GM21381 (cell line): ENCODE results near the gene LGALS9.
"Not testable (repeated sequence)": the region's sequence is repeated elsewhere in the genome, so short reads cannot be mapped to it uniquely, and the experiment has no call there.

Experiments
- ATAC-seq: cut with Tn5 transposase; IDR thresholded peaks from one replicate; pipeline ENCODE4 v1.9.1; 2021; ENCODE audit warnings: mild to moderate bottlenecking, moderate library complexity; ENCODE audit not compliant: unreplicated experiment

Gene LGALS9

DNA sequence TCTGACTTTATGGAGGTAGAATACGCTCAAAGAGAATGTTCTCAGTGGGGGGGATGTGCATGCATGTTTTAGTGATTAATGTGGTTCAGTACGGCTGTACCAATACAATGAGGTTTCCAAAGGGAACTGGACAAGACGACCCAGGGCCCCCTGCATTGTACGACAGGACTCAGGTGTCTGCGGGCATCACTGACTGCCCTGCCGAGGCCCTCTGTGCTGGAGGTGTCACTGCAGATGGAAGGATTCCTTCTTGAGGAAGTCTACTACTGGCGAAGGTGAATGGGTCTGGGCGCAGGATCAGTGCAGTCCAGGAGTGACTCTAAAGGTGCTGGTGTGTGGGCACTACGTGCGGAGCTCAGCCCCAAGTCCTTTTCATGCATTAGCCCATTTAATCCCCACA is 3.5 kb upstream of the LGALS9 start:
- no peak for ATAC-seq

DNA sequence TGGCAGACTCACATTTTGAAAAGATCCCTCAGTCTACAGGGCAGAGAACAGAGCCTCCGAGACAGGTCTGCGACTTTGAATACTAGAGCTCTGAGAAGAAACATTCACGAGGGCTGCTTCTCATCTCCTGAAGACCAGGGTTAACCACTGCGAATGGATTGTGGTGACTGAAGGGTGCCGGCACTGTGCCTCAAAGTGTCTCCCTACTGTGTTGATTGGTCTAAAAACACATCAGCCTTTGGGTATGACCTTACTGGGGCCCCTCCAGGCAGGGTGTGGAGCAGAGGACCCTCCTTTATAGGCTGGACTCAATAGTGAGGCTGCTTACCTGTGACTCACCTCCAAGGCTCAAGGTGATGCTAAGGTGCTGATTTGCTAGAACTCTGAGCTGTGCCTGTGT is 2.6 kb upstream of the LGALS9 start:
- no peak for ATAC-seq

DNA sequence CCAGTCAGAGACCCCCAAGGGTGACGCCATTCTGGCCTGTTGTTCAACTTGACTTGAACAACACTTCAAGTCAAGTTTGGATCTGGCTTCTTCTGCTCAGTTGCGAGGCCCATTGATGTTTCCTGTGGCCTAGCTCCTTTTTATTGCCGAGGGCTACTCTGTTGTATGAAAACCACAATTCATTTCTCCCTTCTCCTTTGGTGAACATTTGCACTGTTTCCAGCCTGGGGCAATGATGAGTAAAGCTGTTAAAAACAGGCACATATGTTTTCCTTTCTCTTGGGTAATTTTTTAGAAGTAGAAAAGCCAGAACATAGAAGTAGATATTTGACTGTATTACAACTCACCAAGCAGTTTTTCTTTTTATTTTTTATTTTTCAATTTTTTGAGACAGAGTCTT is 1.7 kb upstream of the LGALS9 start:
- not testable (repeated sequence) for ATAC-seq

DNA sequence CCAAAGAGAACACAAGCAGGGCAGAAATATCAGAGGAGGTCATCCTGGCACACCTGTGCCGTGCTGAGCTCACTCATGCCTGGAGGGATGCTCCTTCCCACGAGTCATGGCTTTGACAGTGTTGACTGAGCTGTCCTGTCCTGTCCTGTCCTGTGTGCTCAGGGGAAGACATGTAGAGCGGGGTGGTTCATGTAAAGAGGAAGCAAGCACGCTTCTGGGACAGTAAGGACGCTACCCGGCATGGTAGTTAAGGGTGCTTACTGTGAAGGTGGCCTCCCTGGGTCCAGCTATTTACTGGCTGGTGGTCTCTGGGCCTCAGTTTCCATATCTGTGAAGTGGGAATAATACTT is 398 bp downstream of the LGALS9 start:
- peak; percentile 34 for ATAC-seq

DNA sequence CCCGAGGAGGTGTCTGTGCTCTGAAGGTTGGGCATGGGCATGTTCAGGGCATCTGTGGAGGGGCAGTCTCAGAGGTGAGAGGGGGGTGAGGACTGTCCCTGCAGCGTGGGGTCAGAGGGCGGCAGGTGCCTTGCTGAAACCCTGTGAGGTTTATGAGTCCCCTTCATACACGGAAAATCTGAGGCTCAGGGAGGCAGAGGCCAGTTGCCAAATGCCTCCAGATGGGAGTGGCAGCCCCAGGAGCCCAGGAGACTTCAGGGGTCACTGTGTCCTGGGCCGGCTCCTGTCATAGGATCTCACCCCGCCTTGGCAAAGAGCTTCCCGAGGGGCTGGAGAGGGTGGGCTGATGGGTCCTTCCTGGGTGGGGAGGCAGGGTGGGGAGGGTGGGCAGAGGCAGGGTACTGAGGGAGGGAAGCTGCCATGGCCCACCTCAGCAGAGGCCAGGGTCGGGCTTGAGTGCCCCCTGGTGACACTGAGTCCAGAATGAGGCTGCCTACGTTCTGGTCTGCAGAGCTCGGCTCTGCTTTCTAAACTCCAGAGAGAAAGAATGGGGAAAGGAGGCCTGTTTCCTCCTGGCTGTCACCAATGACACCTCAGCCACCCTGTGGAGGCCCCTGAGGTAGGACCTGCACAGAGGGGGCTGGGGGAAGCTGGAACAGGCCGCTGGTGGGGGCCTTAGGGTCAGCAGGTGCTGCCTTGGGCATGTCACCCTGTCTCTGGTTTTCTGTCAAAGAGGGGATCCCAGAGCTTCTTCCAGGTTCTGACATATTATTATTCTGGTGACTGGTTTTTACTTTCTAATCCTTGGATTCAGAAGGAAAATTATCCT is 1.1 kb downstream of the LGALS9 start:
- no peak for ATAC-seq

DNA sequence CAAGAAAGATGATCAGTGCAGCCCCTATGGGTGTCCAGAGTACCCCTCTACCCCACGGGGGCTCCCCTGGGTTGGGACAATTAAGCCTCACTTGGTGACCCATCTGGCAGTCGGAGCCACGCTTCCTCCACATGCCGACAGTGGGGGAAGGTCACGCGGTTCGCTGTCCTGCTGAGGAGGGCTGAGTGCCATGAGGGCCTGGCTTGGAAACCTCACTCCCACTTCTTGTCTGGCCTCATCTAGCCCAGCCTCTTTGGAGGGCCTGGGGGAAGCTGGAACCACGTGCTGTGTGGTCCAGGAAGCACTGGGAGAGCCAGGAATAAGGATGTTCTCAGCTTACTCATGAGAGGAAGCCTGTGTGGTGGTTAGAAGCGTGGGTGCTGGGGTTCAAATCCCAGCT is 1.8 kb downstream of the LGALS9 start:
- ATAC-seq = not testable (repeated sequence)

DNA sequence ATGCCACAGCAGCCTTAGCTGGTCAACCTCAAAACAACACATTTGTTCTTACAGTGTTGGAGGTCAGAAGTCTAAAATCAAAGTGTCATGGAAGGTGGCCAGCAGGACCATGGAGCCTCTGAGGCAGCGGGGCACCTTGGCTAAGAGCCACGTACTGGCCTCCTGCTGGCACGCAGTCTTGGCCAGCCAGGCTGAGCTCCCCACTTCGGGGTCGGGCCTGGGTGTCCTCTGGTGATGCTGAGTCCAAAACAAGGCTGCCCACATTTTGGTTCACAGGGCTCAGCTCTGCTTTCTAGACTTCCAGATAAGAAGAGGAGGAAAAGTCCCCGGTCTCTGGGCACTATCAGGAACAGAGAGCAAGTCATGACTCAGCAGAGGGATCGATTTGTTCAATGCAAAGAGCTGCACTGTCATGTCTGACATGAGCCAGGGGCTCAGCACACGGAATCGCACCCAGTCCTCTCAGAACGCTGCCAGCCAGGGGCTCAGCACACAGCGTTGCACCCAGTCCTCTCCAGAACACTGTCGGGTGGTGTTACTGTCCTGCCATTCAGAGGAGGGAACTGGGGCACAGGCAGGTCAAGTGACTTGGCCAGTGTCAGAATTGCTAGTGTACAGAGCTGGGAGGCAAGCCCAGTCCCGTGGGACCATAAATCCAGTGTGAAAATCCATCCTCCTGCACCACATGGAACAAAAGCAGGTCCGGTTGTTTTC is 2.5 kb downstream of the LGALS9 start:
- no peak for ATAC-seq

DNA sequence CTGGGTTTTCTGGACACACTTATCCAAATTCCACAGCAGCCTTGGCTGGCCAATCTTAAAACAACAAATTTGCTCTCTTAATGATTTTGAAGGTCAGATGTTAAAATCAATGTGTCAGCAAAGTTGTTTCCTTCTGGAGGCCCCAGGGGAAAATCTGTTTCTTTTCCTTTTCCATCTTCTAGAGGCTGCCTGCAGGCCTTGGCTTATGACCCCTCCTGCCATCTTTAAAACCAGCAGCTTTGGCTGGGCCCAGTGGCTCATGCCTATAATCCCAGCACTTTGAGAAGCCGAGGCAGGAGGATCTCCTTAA is 3.0 kb downstream of the LGALS9 start:
- no peak for ATAC-seq

DNA sequence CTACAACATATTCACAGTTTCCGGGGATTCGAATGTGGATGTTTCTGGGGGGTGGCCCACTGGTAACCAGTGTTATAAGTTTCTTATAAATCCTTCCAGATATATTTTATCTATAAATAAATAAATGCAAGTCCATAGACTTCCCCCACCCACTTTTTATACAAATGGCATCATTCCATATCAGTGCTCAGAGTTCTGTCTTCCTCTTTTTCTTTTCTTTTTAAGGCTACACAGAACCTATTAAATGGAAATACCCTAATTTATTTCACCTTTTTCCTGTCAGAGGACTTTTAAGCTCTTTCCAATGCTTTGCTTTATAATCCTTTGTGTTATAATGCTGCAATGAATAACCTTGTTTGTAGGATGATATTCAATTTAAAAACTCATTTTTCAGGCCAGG is 3.8 kb downstream of the LGALS9 start:
- no peak for ATAC-seq

DNA sequence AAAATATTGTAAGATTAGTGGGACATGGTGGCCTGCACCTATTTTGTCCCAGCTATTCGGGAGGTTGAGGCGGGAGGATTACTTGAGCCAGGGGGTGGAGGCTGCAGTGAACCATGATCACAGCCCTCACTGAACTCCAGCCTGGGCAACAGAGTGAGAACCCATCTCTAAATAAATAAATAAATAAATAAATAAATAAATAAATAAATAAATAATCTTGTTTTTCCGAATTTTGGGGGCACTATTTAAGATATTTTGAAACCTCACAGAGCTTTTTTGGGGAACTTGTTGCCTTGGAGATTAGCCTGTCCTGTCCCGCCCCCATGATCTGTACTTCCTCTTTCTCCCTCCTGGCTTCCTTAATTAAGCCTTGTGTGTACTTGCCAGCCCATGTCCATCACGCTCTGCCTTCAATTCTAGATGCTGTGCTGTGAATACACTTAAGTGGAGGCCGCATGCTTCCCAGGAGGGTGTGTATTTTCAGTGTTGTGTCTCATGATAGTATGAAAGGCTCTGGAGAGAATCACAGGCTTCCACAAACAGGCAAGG is 4.4 kb downstream of the LGALS9 start:
- no peak for ATAC-seq

DNA sequence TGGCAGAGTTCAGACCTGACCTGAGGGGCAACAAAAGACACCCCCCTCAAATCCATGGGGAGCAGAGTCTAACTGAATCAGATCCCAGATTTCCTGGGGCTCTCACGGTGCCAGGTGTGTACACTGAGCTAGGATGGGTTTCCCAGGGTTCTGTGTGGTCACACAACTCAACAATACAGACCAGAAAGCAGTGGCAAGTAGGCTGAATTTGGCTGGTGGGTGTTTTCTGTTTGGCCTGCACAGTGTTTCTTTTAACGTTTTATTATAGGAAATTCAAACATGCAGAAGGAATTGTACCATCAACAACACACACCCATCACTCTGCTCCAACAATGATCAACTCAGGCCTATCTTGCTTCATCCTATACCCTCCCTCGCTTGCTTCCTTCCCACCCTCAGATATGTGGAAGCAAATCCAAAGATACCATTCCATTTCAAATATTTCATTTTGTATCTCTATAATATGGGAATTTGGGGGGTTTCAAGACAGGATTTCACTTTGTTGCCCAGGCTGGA is 5.1 kb downstream of the LGALS9 start:
- ATAC-seq = not testable (repeated sequence)

DNA sequence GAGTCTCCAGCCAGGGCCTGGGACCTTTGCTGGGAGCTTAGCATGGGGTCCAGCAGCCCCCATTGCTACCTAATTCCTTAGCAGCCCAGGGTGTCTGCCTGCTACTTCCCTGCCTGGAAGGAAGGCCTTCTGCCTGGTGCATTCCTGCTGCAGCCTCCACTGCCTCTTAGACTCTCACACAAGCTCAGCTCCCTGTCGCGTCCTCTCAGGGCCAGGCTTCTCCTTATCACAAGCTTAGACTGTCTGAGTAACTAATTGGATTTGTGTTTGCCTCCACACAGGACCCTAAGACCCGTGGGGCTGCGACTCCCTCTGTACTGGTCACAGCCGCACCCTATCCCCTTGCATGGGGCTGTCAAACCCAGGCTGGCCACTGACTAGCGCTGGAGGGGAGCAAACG is 6.8 kb downstream of the LGALS9 start:
- not testable (repeated sequence) for ATAC-seq

DNA sequence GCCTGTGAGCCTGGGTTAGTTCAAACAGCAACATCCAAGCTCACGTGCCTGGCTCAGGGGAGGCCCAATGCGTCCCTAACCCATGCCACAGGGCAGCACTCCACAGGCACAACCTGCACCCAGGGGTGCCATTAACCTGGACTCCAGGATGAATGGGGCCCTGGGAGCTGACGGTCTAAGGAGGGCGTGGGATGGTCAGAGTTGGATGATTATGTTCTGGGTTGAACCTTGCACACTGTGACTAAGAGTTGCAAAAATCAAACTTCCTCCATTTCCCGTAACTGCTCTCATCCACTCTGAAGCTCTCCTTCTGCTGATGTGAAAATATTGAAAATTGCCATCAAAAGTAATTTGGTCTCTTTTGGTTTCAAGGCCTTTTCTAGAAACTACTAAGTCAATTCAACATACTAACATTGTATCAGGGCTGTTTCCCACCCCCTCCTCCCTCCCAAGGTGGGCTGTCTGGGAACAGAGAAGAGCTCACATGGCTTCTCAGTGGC is 7.5 kb downstream of the LGALS9 start:
- not testable (repeated sequence) for ATAC-seq

DNA sequence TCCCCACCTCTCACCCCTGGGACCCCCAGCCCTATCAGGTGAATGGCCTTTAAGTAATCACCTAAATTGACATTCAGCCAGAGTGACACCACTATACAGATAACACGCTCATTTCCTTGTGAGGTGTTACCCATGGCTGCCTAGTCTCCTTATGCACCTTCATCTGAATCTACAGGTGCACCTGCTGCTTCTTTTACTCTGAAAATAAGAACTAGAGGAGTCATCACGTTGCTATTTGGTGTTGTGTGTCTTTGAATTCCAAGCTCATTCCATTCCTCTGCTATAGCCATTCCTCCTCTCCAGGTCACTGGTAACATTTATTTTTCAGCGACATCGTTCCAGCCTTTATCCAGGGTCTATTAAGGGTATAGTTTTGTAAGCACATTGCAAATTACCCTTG is 9.8 kb downstream of the LGALS9 start:
- no peak for ATAC-seq

DNA sequence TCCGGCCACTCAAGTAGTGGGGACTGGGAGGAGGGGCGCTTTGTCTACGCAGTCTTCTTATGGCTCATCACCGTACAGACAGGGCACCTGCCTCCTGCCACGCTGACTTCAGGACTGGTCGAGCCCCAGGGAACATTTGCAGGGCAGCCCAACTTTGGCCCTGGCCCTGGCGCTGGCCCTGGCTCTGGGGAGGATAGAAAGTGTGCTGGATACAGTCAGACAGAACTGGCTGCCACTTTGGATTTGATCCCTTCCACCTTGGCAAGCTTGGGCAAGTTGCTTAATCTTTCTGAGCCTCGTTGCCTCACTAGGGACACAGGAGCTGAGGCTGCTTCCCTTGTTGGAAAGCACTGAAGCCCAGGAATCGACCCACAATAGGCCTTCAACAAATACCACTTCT is 13.6 kb downstream of the LGALS9 start:
- no peak for ATAC-seq

DNA sequence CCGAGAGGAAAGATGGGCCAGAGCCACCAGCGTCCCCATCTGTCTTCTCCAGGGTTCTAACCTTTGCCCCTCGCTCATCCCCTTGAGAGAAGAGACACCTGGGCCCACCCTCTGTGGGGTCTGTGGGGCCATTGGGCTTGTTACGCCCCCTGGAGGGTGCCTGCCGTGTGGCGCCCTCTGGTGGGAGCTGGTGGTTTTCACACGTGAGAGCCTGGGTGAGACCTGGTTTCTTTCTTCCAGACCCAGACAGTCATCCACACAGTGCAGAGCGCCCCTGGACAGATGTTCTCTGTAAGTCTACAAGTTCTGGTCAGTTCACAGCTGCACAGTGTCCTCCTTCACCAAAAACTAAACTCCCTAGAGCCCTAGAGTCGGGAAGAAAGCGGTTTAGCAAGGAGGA is 14.6 kb downstream of the LGALS9 start:
- not testable (repeated sequence) for ATAC-seq

DNA sequence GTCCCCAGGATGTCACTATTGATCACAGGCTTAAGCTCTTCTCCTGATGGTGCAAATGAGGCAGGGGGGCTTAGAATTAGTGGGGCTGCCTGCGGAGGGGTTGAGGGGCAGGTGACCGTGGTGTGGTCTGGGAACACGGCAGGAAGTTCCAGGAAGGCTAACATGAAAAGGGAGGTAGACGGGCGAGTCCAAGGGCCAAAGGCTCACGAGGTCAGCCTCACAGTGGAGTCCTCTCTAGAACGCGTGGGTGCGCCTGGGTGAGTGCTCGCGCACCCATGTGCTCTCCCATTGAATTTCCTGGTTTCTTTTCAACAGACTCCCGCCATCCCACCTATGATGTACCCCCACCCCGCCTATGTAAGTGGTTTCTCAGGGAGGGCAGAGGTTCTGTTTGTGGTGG is 15.2 kb downstream of the LGALS9 start:
- ATAC-seq = no peak

DNA sequence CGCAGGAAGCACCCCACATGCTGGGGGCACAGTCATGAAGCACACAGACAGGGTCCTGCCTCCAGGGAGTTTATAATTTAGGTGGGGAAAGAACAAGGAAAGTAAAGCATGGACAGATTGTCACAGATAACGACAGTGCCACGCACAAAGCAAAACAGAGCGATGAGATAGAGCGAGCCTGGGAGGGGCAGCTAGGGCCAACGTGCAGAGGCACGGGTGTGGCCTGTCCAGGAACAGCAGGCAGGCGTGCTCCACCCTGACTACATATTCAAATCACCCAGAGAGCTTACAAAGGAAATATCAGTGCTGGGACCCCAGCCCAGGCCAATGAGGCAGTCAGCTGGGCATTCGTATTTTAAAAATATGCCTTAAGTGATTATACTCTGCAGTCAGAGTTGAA is 16.8 kb downstream of the LGALS9 start:
- ATAC-seq = no peak

DNA sequence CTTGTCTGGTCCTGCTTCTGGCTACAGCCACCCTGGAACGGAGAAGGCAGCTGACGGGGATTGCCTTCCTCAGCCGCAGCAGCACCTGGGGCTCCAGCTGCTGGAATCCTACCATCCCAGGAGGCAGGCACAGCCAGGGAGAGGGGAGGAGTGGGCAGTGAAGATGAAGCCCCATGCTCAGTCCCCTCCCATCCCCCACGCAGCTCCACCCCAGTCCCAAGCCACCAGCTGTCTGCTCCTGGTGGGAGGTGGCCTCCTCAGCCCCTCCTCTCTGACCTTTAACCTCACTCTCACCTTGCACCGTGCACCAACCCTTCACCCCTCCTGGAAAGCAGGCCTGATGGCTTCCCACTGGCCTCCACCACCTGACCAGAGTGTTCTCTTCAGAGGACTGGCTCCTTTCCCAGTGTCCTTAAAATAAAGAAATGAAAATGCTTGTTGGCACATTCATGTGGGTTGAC is 18.2 kb downstream of the LGALS9 start:
- ATAC-seq = not testable (repeated sequence)

DNA sequence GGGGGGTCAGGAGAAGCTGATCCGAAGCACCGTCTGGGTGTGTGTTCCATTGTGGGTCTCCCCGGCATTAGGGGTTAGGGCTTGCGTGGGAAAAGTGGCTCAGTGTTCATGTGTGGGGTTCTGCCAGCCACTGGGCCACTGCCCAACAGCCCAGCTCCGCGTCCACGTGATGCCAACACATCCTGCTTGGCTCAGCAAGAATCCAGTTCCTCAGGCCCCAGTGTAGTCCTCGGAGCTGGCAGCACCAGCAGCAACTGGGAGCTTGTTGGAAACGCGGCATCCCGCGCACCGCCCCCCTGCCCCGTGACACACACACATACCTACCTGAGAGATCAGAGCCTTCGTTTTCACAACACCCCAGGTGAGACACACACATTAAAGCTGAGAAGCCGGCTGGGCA is 18.9 kb downstream of the LGALS9 start:
- ATAC-seq = no peak

DNA sequence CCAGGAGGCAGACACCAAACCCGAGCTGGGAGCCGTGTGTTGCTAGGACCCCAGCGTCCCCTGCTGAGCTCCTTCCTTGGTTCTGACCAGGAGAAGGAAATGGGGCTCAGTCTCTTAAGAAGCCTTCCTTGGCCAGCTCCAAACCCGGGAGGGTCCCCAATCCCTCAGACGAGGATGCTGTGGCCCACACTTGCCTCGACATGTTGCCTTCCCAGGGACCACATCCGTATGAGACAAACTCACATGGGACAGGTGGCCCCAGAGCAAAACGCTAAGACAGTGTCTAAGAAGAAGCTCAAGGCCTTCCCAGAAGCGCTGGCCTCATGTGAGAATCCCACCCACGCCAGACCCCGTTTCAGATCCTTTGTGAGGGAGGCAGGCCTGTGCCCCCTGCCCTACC is 19.8 kb downstream of the LGALS9 start:
- ATAC-seq = no peak
